Heart left ventricle (tissue), 13 donors: Measurements from ENCODE around the gene CYSTM1.

Source experiments
- POLR2A ChIP-seq, 2 donors: fragments of 450-650 bp; IDR thresholded peaks; one replicate each; pipeline ENCODE4 v1.6.1; 2017; ENCODE audit warnings: antibody characterized with exemption in 2 of 2, mild to moderate bottlenecking in 2 of 2, moderate library complexity in 2 of 2
- TF ChIP-seq, protein P1 (sequence below), 12 donors: fragments of 200-600 bp; sonication (generic) in 4 of 12; IDR thresholded peaks; one replicate each; pipeline versions ENCODE4 v1.5.0 to v1.8.0; 2018 to 2022; ENCODE audit warnings: antibody characterized with exemption in 12 of 12, mild to moderate bottlenecking in 5 of 12
- donor health status: ischemic (EF 13 %, LVEDD 7.1; RV severe dilation, severe dysfunction).
- donor health status: DM: no; HTN: yes; CAD: no.
- donor health status: DM: no; HTN: no; CAD: no.
- donor health status: ischemic (EF 25% LVEDD 6.9; RV normal size, moderate dysfunction).
- donor health status: ischemic (EF 25% LVEDD 5.7; RV mildly dilated, moderate dysfunction).
- donor health status: ischemic (EF 35%, LVEDD 5.7; RV mildly dilated, moderate dysfunction).
- donor health status: nonischemic (EF 11% LVEDD 7.7; RV severe dilation, severe dysfunction).
- donor health status: DM: yes; HTN: yes; CAD: no.
- donor health status: PGD.
- donor health status: ischemic (EF 29% LVEDD 5.4; RV normal size, mild dysfunction).
- donor health status: nonischemic (EF 23%, LVEDD 6.1; RV moderate dilation, normal function).

DNA sequence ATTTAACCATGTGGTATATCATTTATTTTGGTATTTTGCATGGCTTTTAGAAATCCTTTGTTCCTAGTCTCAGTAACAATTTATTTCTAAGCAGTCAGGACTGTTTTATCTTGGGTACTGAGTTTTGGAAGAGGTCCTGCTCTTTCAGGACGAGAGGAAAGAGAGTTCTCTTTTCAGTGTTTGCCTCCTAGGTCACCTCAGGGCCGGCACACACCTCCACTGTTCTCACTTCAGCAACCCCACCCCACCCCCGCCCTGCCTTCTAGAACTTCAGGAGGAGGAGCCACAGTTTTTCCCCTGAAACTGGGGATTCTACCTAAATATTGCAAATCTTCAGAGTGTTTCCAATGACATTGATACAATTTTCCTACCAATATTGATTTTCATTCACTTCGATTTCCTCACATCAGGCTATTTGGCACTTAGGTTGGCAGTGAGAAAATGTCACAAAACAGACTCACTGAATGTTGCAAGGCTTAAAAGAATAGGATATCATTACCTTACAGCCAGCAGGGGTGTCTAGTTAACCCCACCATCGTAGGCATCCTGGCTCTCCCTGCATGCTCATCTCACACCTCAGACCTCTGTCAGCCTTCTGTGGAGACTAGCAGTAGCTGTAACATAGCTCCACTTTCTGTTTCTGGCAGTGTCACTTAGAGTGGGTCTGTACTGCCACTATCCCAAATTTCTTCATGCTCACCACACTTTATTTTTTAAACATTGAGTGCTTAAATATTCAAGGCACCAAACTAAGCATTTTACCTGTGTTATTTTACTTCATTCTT, 43.8 kb upstream of the CYSTM1 start:
- TF ChIP-seq, protein P1, sequence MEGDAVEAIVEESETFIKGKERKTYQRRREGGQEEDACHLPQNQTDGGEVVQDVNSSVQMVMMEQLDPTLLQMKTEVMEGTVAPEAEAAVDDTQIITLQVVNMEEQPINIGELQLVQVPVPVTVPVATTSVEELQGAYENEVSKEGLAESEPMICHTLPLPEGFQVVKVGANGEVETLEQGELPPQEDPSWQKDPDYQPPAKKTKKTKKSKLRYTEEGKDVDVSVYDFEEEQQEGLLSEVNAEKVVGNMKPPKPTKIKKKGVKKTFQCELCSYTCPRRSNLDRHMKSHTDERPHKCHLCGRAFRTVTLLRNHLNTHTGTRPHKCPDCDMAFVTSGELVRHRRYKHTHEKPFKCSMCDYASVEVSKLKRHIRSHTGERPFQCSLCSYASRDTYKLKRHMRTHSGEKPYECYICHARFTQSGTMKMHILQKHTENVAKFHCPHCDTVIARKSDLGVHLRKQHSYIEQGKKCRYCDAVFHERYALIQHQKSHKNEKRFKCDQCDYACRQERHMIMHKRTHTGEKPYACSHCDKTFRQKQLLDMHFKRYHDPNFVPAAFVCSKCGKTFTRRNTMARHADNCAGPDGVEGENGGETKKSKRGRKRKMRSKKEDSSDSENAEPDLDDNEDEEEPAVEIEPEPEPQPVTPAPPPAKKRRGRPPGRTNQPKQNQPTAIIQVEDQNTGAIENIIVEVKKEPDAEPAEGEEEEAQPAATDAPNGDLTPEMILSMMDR (IDR thresholded peaks at IDR 0.05) = no peak
- TF ChIP-seq POLR2A (IDR thresholded peaks at IDR 0.05) = no peak
